OCI-M2 (cell line): ENCODE data around the gene CLTC.

Source experiments
- DNase-seq: peaks from one replicate; lab custom pipeline; 2025; ENCODE audit not compliant: unreplicated experiment; lab: John Stamatoyannopoulos, UW

Gene CLTC

DNA sequence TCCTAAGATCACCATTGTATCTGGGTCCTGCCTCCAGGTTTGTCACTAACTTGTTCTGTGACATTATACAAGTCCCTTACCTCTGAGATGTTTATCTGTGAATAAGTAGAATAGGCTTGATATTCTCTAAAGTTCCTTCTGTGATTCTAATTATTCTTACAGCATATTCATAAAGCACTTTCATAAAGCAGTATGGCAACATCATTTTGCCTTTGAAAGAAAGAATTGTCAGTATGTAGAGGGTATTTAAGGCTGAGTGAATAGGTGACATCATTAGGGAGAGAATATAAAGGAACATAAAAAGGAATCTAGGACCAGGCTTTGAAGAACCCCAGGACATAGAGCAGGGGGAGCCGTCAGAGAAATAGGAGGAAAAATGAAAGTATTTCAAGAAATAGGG lies 103.3 kb downstream of the CLTC start:
- DNase-seq: no peak

DNA sequence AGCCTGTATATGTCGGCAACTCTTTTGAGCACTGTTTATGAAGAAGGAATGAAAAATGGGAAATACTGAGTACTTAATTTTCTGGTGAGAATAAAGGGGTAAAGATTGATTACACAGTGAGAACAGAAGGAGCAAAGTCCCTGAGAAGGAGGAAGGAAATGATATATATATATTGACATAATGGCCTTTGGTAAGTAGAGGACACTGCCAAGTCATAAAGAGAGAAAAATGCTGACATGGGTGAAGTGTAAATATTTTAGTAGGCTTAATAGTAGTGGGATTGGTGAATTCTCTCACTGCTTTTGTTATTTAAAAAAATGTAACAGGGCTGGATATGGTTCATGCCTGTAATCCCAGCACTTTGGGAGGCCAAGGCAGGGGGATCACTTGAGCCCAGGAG lies 103.9 kb downstream of the CLTC start:
- DNase-seq: no peak

GRCh38 chr17:59725691-59726090 lies 106.0 kb downstream of the CLTC start:
- no peak for DNase-seq

- DNase-seq: no peak
These were observed 108.3 kb downstream of the CLTC start for GRCh38 chr17:59727817-59728533.

GRCh38 chr17:59730268-59730834 lies 110.7 kb downstream of the CLTC start:
- no peak for DNase-seq

- no peak for DNase-seq
These were observed 114.0 kb downstream of the CLTC start for GRCh38 chr17:59733697-59734096.

GRCh38 chr17:59734226-59734625 lies 114.5 kb downstream of the CLTC start:
- no peak for DNase-seq

GRCh38 chr17:59737324-59737723 lies 117.6 kb downstream of the CLTC start:
- no peak for DNase-seq

DNA sequence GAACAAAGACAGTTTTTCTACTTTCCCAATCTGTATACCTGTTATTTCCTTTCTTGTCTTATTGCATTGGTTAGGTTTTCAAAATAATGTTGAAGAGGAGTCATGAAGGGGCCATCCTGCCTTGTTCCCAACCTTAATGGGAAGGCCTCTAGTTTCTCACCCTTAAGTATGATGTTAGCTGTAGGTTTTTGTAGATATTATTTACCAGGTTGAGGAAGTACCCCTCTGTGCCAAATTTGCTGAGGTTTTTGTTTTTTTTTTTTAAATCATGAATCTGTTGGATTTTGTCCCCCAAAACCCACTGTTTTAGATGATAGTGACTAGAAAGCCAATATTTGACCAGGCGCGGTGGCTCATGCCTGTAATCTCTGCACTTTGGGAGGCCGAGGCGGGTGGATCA lies 124.1 kb downstream of the CLTC start:
- DNase-seq: no peak

- no peak for DNase-seq
These were observed 125.3 kb downstream of the CLTC start for GRCh38 chr17:59745040-59745439.
